SK-MEL-5 (cell line): ENCODE results near the gene CIAO1. TPM values are rescaled to one million over a fixed set of nuclear protein-coding genes. Genes with fewer than 3 reads are reported as not detected.
"Not testable (repeated sequence)": the region's sequence is repeated elsewhere in the genome, so short reads cannot be mapped to it uniquely, and the experiment has no call there.

Experiments used
- DNase-seq: peaks from one replicate; pipeline ENCODE4 v3.0.0-alpha.2; 2016; ENCODE audit warnings: low read depth, low spot score
- in situ Hi-C: cut with HindIII; loops from 2 replicates; pipeline ENCODE4 v1.10.0; 2016; ENCODE audit warnings: low sequenced_read_pairs, high pct_unique_total_duplicates, low pct_unique_long_range_greater_than_20kb
- total RNA-seq: library from RNA; depleted of rRNA; stranded (reverse); fragments of >200 nt; shearing (Covaris generic); gene quantifications from 2 replicates; pipeline ENCODE4 v1.2.3, GENCODE V29; 2014

The CIAO1 gene
- total RNA-seq, 1 experiment from 2014 or later, result 102 TPM

- in situ Hi-C loops, result no loop called here
- DNase-seq, result no peak
These were observed 1.9 kb upstream of the CIAO1 start for GRCh38 chr2:96264086-96264485.

GRCh38 chr2:96264656-96265348 lies 1.2 kb upstream of the CIAO1 start:
- DNase-seq, result peak; percentile 19
- in situ Hi-C loops, result no loop called here

DNA sequence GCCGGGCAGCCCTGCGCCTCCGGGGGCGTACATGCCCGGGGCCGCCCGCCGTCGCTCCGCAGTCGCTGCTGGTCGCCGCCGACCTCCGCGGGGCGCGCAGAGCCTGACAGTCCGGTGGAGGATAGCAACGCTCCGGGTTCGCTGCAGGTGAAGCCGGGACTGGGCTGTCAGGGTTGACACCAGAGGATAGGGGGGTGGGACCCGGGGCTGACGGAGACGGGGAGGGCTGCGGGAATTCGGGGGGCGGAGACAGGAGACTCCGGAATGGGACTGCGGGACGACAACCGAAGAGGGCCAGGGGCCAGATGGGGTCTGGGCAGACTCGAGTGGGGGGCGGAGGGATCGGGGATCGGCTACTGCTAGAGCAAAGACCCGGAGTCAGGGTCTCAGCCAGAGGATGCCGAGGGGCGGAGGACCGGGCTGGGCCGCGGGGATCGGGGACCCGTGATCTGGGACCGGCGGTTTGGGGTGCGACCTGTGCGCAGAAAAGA lies 631 bp upstream of the CIAO1 start:
- no peak for DNase-seq
- in situ Hi-C loops, result no loop called here

- peak; percentile 41 for DNase-seq
- in situ Hi-C loops, result no loop called here
These were observed 1.3 kb downstream of the CIAO1 start for GRCh38 chr2:96267159-96267971.

GRCh38 chr2:96271995-96272394 lies 6.0 kb downstream of the CIAO1 start:
- in situ Hi-C loops, result no loop called here
- peak; percentile 13 for DNase-seq

GRCh38 chr2:96273763-96274162 lies 7.7 kb downstream of the CIAO1 start:
- DNase-seq, result no peak
- in situ Hi-C loops, result no loop called here

DNA sequence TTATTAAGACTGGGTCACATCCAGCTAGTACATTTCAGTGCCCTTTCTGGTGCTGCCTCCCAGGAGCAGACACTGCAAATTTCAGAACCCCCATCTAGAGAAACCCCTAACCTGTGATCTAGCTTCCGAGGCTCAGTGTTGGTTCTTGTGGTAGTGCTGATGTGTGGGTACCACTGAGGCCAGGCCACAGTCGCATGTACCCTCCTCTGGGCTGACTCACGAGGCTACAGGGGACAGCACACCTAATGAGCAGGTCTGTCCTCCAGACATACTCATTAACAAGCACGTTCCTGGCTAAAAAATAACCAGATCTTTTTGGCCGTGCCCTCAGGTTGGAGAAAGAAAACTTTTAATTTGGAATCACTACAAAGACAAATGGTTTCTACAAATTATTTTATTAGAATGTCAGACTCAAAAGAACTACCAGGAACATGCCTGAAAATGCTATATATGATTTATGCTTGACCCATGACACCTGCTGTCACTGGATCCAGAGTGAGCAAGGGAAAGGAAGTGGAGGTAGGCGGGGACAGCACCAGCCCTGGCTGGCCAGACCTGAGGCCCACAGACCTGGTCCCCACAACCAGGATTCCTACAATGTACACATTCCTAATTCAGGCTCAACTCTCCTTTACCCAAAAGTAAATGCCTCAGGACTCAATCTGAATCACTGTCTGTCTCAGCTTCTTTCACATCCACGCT lies 8.5 kb downstream of the CIAO1 start:
- in situ Hi-C loops, result no loop called here
- DNase-seq, result no peak

DNA sequence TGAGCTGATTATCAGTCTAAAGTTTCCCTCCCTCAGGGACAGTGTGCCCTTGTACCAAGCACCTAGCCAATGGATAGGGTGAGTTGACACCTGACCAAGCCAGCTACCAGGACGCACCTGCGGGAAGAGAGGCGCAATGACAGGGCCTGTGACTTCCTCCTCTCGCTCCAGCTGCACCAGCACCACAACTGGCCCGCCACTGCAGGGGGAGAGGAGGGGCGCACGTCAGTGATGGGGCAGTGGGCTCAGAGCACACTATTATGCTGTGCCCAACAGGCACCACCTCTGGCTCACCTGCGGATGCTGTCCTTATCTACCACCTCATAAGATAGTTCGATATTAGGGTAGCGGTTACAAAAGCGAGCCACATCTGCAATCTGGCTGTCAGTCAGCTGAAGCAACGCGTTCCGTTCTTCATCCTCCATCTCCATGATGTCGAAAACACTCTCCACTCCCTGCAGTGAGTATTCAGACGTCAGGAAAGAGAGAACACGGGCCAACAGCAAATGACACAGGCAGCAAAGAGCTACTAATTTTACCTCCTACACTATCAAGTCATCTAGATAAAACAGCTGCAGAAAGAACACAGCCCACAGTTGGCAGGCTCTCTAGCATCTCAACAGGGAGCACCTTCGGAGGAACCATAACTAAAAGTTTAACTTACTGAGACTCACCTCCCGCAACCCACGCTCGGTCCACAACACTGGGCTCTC lies 10.9 kb downstream of the CIAO1 start:
- in situ Hi-C loops, result no loop called here
- no peak for DNase-seq

DNA sequence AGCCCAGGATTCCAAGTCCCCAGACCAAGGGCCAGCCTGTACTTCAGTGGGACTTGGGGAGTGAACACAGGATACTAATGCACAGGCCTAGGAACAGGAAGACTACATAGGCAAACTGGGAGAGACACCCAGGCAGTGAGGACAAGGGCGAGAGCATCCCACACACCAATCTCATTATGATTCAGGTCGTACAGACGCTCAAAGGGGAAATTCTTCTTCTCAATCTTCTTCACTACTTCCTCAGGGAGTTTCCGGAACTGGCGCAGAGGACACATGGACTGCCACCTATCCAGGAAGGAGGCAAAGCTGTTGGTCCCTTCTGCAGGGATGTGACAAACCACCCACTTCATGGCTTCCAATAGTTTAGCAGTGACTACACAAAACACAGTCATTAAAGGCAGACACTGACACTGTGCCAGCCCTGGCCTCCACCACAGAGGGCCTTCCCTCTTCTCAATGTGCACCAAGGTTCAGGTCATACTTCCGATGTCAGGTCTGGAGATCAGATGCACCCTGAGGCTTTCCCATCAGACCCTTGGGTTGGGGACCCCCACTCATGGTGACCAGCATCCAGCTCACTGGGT lies 21.3 kb downstream of the CIAO1 start:
- in situ Hi-C loops, result no loop called here
- DNase-seq, result no peak

DNA sequence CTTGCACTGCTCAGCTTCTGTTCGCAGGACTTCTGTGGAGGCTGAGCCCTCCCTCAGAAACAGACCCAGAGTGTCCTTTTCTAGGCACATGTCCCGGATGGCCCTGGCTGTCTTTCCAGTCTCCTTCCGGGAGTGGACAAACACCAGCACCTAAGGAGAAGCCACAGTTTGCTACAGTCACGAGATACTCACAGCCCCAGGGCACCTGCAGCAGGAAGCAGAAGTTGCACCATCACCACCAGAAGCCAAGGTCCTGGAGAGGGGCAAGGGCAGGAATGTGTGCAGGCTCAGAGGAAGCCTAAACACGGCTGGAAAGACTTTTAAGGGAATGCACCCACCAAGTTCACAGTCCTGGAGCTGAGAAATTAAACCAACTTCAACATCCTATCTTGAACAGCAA lies 25.7 kb downstream of the CIAO1 start:
- peak; percentile 14 for DNase-seq

DNA sequence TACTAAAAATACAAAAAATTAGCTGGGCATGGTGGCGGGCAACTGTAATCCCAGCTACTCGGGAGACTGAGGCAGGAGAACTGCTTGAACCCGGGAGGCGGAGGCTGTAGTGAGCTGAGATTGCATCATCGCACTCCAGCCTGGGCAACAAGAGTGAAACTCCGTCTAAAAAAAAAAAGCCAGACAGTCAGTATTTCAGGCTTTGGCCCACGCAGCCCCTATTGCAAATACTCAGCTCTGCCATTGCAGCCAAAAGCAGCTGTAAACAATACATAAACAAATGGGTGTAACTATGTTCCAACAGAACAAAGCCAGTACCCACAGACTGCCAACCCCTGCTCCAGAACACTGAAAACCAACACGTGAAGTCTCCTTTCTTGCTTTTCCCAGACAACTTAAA lies 28.2 kb downstream of the CIAO1 start:
- DNase-seq, in situ Hi-C loops: not testable (repeated sequence)

More for the DNA sequence above, 25.7 kb downstream of the CIAO1 start:
- in situ Hi-C loops, result no loop called here

DNA sequence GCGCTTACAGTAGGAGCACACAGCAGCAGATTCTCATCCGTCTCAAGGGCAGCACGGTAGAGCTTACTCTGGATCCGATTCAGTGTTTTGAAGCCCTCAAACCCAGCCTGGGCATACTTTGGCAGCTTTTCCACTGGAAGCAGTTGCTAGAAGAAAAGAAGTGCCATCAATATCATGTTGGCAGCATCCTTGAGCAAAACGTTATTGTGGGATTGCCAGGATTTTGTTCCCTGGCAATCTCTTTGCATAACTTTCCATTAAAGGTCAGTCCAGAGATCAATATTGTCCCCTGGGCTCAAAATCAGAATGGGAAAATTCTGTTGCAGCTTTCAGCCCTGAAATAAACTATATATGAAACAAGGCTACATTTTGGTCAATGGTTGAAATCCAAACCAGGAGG lies 30.9 kb downstream of the CIAO1 start:
- in situ Hi-C loops, result no loop called here
- no peak for DNase-seq

- in situ Hi-C loops, result no loop called here
- no peak for DNase-seq
These were observed 35.8 kb downstream of the CIAO1 start for GRCh38 chr2:96301865-96302264.

- DNase-seq, result no peak
- in situ Hi-C loops, result no loop called here
These were observed 38.6 kb downstream of the CIAO1 start for GRCh38 chr2:96304606-96305005.

DNA sequence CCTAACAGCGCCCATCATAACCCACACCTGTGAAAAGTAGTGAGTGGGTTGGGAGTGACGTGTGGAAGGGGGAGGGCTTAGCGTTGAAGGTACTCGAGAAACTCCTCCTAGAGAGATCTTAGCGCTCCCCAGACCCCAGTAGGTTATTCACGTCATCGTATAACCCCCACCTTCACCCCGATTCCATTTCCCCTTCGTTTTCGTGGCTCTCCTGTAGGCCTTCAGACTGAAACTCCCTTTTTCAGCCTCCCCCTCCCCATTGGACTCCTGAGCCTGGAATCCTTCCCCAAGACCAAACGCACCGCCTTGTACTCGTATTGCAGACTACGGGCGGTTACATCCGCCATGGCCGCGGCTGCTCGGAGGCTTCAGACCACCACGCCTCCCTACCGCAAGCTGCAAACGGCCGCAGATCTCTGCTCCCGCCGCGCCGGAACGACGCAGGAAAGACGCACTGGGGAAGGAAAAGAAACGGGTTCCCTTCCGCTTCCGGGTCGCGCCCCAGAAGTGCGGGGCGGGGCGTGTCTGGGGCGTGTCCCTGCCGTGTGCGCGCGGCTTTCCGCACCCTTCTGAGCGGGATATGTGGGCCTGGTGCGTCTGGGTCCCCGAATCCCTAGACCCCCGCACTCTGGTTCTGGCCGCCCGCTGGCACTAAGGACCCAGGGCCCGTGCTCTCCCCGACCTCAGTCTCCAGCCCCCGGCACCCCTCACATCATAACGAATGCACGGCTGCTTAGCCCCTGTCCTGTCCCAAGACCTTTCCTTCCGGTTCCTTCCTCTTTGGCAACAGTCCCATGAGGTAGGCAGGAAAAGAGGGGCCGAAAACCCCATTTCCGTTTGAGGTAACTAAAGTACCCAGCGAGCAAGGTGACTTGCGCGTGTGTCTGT lies 39.3 kb downstream of the CIAO1 start, which contains the start of gene SNRNP200:
Gene SNRNP200 (minus strand): TSS at position 456 of the 888 bp plus-strand sequence. CDS start 109 bp downstream, at position 347.
- DNase-seq, result peak; percentile 83
- in situ Hi-C loops, result no loop called here

GRCh38 chr2:96305979-96306308 lies 39.9 kb downstream of the CIAO1 start:
- in situ Hi-C loops, result no loop called here
- DNase-seq, result peak; percentile 26
